ENCODE results near the gene DCAF5. TPM values are rescaled to one million over a fixed set of nuclear protein-coding genes. Genes with fewer than 3 reads are reported as not detected.

DCAF5 gene
- polyA plus RNA-seq, 3 donors: 11.4 to 33.0 (median 23.5) TPM

GRCh38 chr14:69149461-69150244 is 3.3 kb downstream of the DCAF5 start:
- H3K27ac ChIP-seq (ENCODE audit: low read depth, low read length): no peak overlapping the region
- 31 to 44% (median 33%) methylated on average over 2 of the region's 2 CpGs for WGBS, 3 donors

GRCh38 chr14:69142101-69142500 is 10.8 kb downstream of the DCAF5 start:
- no peak overlapping the region for H3K27ac ChIP-seq (ENCODE audit: low read depth, low read length)
- WGBS, 3 donors: 88 to 94% (median 94%) methylated on average over 5 of the region's 5 CpGs

- H3K27ac ChIP-seq (ENCODE audit: low read depth, low read length): no peak overlapping the region
- WGBS, 3 donors: 50 to 64% (median 60%) methylated on average over 1 of the region's 1 CpG
These were observed 11.4 kb downstream of the DCAF5 start for GRCh38 chr14:69141550-69141949.

- WGBS, 3 donors: 78 to 85% (median 79%) methylated on average over 7 of the region's 7 CpGs
- no peak overlapping the region for H3K27ac ChIP-seq (ENCODE audit: low read depth, low read length)
These were observed 13.2 kb downstream of the DCAF5 start for GRCh38 chr14:69139743-69140142.

- no peak overlapping the region for H3K27ac ChIP-seq (ENCODE audit: low read depth, low read length)
- whole genome bisulfite sequencing, 3 donors: 55 to 58% (median 55%) methylated on average over 2 of the region's 2 CpGs
These were observed 14.9 kb downstream of the DCAF5 start for GRCh38 chr14:69137843-69138535.

- 81 to 92% (median 87%) methylated on average over 1 of the region's 1 CpG for WGBS, 3 donors
- H3K27ac ChIP-seq (ENCODE audit: low read depth, low read length): no peak overlapping the region
These were observed 15.5 kb downstream of the DCAF5 start for GRCh38 chr14:69137416-69137815.

- H3K27ac ChIP-seq (ENCODE audit: low read depth, low read length): no peak overlapping the region
- WGBS, 3 donors: 76 to 92% (median 83%) methylated on average over 4 of the region's 4 CpGs
These were observed 17.8 kb downstream of the DCAF5 start for GRCh38 chr14:69135133-69135532.

- WGBS, 3 donors: 21 to 64% (median 51%) methylated on average over 2 to 3 of the region's 3 CpGs
- H3K27ac ChIP-seq (ENCODE audit: low read depth, low read length): no peak overlapping the region
These were observed 19.5 kb downstream of the DCAF5 start for GRCh38 chr14:69133206-69134125.

GRCh38 chr14:69132513-69133181 is 20.3 kb downstream of the DCAF5 start:
- WGBS, 3 donors: 61 to 92% (median 84%) methylated on average over 4 of the region's 4 CpGs
- H3K27ac ChIP-seq (ENCODE audit: low read depth, low read length): no peak overlapping the region

- 91 to 95% (median 94%) methylated on average over 2 of the region's 2 CpGs for WGBS, 3 donors
These were observed 21.7 kb downstream of the DCAF5 start for GRCh38 chr14:69131176-69131575.

GRCh38 chr14:69129264-69129880 is 23.5 kb downstream of the DCAF5 start:
- 18 to 23% (median 19%) methylated on average over 7 of the region's 7 CpGs for WGBS, 3 donors
- H3K27ac ChIP-seq (ENCODE audit: low read depth, low read length): no peak overlapping the region

More at GRCh38 chr14:69131176-69131575, 21.7 kb downstream of the DCAF5 start:
- no peak overlapping the region for H3K27ac ChIP-seq (ENCODE audit: low read depth, low read length)

GRCh38 chr14:69118305-69118704 is 34.6 kb downstream of the DCAF5 start:
- 90 to 100% (median 98%) methylated on average over 1 of the region's 1 CpG for WGBS, 3 donors
- H3K27ac ChIP-seq (ENCODE audit: low read depth, low read length): no peak overlapping the region

- WGBS, 3 donors: 78 to 86% (median 86%) methylated on average over 6 of the region's 6 CpGs
- H3K27ac ChIP-seq (ENCODE audit: low read depth, low read length): no peak overlapping the region
These were observed 35.7 kb downstream of the DCAF5 start for GRCh38 chr14:69117020-69117767.

- 82 to 91% (median 90%) methylated on average over 3 of the region's 3 CpGs for WGBS, 3 donors
These were observed 37.3 kb downstream of the DCAF5 start for GRCh38 chr14:69115407-69116185.

GRCh38 chr14:69114763-69115162 is 38.2 kb downstream of the DCAF5 start:
- H3K27ac ChIP-seq (ENCODE audit: low read depth, low read length): no peak overlapping the region
- 76 to 84% (median 82%) methylated on average over 2 of the region's 2 CpGs for WGBS, 3 donors

More at GRCh38 chr14:69115407-69116185, 37.3 kb downstream of the DCAF5 start:
- no peak overlapping the region for H3K27ac ChIP-seq (ENCODE audit: low read depth, low read length)

- WGBS, 3 donors: 78 to 95% (median 92%) methylated on average over 3 of the region's 3 CpGs
- H3K27ac ChIP-seq (ENCODE audit: low read depth, low read length): no peak overlapping the region
These were observed 44.6 kb downstream of the DCAF5 start for GRCh38 chr14:69108358-69108757.

Measured in adipose tissue (tissue), 3 donors.